ENCODE data around the gene BANF2.

BANF2 gene

DNA sequence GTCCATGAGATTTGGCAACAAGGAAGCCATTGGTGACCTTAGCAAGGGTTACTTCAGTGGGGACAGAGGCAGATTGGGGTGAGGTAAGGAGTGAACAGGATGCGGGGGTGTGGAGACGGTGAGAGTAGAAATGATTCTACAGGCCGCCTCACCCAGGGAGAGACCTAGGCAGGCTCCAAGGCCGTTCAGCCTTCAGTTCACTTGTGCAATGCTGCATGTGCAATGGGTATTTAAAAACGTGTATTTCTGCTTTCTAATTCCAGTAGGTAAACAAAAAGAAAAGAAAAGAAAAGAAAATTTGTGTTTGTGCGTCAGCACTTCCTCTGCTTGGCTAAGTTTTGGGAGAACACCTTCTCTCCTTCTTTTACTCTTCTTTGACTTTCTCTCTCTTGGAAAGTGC, 56.8 kb downstream of the BANF2 start:
- Histone ChIP-seq H4K20me1 (ENCODE audit: control insufficient read depth, insufficient read depth, low read depth, low read length) (no peaks in the 10 kb centered on the region), H3K9me2 (replicated peaks; ENCODE audit: control insufficient read depth, low read length) (no peaks in the 10 kb centered on the region), H3K4me3 (ENCODE audit: low read length) (no peak overlapping the region), H3K4me1 (ENCODE audit: control insufficient read depth, low read length) (no peaks in the 10 kb centered on the region), H3K27me3 (ENCODE audit: control insufficient read depth, low read length) (peaks cover 18% of the 10 kb centered on the region; the same call in 1 of the 2 replicates), H3K9me3 (ENCODE audit: control insufficient read depth, insufficient read depth, low read length) (no peaks in the 10 kb centered on the region), H3F3A (ENCODE audit: control insufficient read depth, insufficient read depth) (no peaks in the 10 kb centered on the region), H3K27ac (ENCODE audit: low read depth, low read length) (no peak overlapping the region), H3K4me2 (ENCODE audit: low read length) (no peak overlapping the region), H3K79me2 (ENCODE audit: control insufficient read depth, low read length) (no peaks in the 10 kb centered on the region), H3K36me3 (ENCODE audit: control insufficient read depth, low read length) (no peaks in the 10 kb centered on the region)
- TF ChIP-seq, protein P1, sequence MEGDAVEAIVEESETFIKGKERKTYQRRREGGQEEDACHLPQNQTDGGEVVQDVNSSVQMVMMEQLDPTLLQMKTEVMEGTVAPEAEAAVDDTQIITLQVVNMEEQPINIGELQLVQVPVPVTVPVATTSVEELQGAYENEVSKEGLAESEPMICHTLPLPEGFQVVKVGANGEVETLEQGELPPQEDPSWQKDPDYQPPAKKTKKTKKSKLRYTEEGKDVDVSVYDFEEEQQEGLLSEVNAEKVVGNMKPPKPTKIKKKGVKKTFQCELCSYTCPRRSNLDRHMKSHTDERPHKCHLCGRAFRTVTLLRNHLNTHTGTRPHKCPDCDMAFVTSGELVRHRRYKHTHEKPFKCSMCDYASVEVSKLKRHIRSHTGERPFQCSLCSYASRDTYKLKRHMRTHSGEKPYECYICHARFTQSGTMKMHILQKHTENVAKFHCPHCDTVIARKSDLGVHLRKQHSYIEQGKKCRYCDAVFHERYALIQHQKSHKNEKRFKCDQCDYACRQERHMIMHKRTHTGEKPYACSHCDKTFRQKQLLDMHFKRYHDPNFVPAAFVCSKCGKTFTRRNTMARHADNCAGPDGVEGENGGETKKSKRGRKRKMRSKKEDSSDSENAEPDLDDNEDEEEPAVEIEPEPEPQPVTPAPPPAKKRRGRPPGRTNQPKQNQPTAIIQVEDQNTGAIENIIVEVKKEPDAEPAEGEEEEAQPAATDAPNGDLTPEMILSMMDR (IDR thresholded peaks at IDR 0.05; ENCODE audit: low read depth, low read length, poor library complexity, severe bottlenecking): no peak
- no peak for TF ChIP-seq EZH2phosphoT487 (IDR thresholded peaks at IDR 0.05; ENCODE audit: borderline replicate concordance, low read length)

GRCh38 chr20:17757496-17757895, 57.7 kb downstream of the BANF2 start:
- peaks cover 18% of the 10 kb centered on the region; the same call in 1 of the 2 replicates for H3K27me3 ChIP-seq (ENCODE audit: control insufficient read depth, low read length)
- H3K9me3 ChIP-seq (ENCODE audit: control insufficient read depth, insufficient read depth, low read length): no peaks in the 10 kb centered on the region
- H3K79me2 ChIP-seq (ENCODE audit: control insufficient read depth, low read length): no peaks in the 10 kb centered on the region
- H3K4me2 ChIP-seq (ENCODE audit: low read length): no peak overlapping the region
- no peaks in the 10 kb centered on the region for H3K9me2 ChIP-seq (replicated peaks; ENCODE audit: control insufficient read depth, low read length)
- H4K20me1 ChIP-seq (ENCODE audit: control insufficient read depth, insufficient read depth, low read depth, low read length): no peaks in the 10 kb centered on the region
- H3K36me3 ChIP-seq (ENCODE audit: control insufficient read depth, low read length): no peaks in the 10 kb centered on the region
- H3F3A ChIP-seq (ENCODE audit: control insufficient read depth, insufficient read depth): no peaks in the 10 kb centered on the region
- no peak overlapping the region for H3K27ac ChIP-seq (ENCODE audit: low read depth, low read length)
- no peak overlapping the region for H3K4me3 ChIP-seq (ENCODE audit: low read length)
- TF ChIP-seq, protein P1 (IDR thresholded peaks at IDR 0.05; ENCODE audit: low read depth, low read length, poor library complexity, severe bottlenecking): no peak
- TF ChIP-seq EZH2phosphoT487 (IDR thresholded peaks at IDR 0.05; ENCODE audit: borderline replicate concordance, low read length): no peak
- no peaks in the 10 kb centered on the region for H3K4me1 ChIP-seq (ENCODE audit: control insufficient read depth, low read length)

DNA sequence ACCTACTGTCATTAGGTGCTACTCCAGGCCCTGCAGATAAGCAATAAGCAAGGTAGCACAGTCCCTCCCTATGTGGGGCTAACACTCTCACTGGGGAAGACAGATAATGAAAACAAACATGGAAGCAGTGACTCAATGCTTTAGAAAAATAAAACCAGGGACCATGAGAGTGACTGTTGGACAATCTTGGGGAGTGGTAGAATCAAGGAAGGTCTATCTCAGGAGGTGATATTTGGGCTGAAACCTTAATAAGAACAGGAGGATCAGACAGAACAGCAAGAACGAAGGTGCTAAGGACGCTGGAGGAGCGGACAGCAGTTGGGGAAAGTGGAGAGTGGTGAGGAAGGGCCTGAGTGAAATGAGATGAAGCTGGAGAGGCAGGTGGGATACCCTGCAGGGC, 58.2 kb downstream of the BANF2 start:
- H3K9me3 ChIP-seq (ENCODE audit: control insufficient read depth, insufficient read depth, low read length): no peaks in the 10 kb centered on the region
- H3F3A ChIP-seq (ENCODE audit: control insufficient read depth, insufficient read depth): no peaks in the 10 kb centered on the region
- H3K79me2 ChIP-seq (ENCODE audit: control insufficient read depth, low read length): no peaks in the 10 kb centered on the region
- TF ChIP-seq EZH2phosphoT487 (IDR thresholded peaks at IDR 0.05; ENCODE audit: borderline replicate concordance, low read length): no peak
- no peaks in the 10 kb centered on the region for H4K20me1 ChIP-seq (ENCODE audit: control insufficient read depth, insufficient read depth, low read depth, low read length)
- H3K27me3 ChIP-seq (ENCODE audit: control insufficient read depth, low read length): peaks cover 17% of the 10 kb centered on the region; the same call in 1 of the 2 replicates
- no peaks in the 10 kb centered on the region for H3K36me3 ChIP-seq (ENCODE audit: control insufficient read depth, low read length)
- no peaks in the 10 kb centered on the region for H3K9me2 ChIP-seq (replicated peaks; ENCODE audit: control insufficient read depth, low read length)
- H3K27ac ChIP-seq (ENCODE audit: low read depth, low read length): no peak overlapping the region
- no peaks in the 10 kb centered on the region for H3K4me1 ChIP-seq (ENCODE audit: control insufficient read depth, low read length)
- no peak overlapping the region for H3K4me2 ChIP-seq (ENCODE audit: low read length)
- H3K4me3 ChIP-seq (ENCODE audit: low read length): no peak overlapping the region

GRCh38 chr20:17758512-17758911, 58.7 kb downstream of the BANF2 start:
- Histone ChIP-seq H3K79me2 (ENCODE audit: control insufficient read depth, low read length) (no peaks in the 10 kb centered on the region), H3K36me3 (ENCODE audit: control insufficient read depth, low read length) (no peaks in the 10 kb centered on the region), H3K4me3 (ENCODE audit: low read length) (no peak overlapping the region), H3K4me2 (ENCODE audit: low read length) (no peak overlapping the region), H3K4me1 (ENCODE audit: control insufficient read depth, low read length) (no peaks in the 10 kb centered on the region), H3K27me3 (ENCODE audit: control insufficient read depth, low read length) (peaks cover 12% of the 10 kb centered on the region; the same call in 1 of the 2 replicates), H3K27ac (ENCODE audit: low read depth, low read length) (no peak overlapping the region), H3K9me3 (ENCODE audit: control insufficient read depth, insufficient read depth, low read length) (no peaks in the 10 kb centered on the region), H3K9me2 (replicated peaks; ENCODE audit: control insufficient read depth, low read length) (no peaks in the 10 kb centered on the region), H4K20me1 (ENCODE audit: control insufficient read depth, insufficient read depth, low read depth, low read length) (no peaks in the 10 kb centered on the region), H3F3A (ENCODE audit: control insufficient read depth, insufficient read depth) (no peaks in the 10 kb centered on the region)
- no peak for TF ChIP-seq EZH2phosphoT487 (IDR thresholded peaks at IDR 0.05; ENCODE audit: borderline replicate concordance, low read length)
- TF ChIP-seq, protein P1 (IDR thresholded peaks at IDR 0.05; ENCODE audit: low read depth, low read length, poor library complexity, severe bottlenecking): no peak
